GM12878 (cell line): ENCODE results near the gene TADA2A.

Source experiments
- BHLHE40 ChIP-seq, 2 experiments: fragments of 450-650 bp in 1 of 2; IDR thresholded peaks; 2 replicates each; pipeline ENCODE4 v1.6.1; 2011 to 2017; ENCODE audit warnings: low read depth in 2 of 2, borderline replicate concordance in 1 of 2, improper control_type of control experiment in 1 of 2, low read length in 1 of 2, mild to moderate bottlenecking in 1 of 2
- CHD4 ChIP-seq: fragments of 200-600 bp; sonication (generic); IDR thresholded peaks from 2 replicates; pipeline ENCODE4 v1.6.1; 2016; ENCODE audit warnings: mild to moderate bottlenecking
- EP300 ChIP-seq, 2 experiments: fragments of 150-350 bp in 1 of 2; IDR thresholded peaks; 2 replicates each; pipeline ENCODE4 v1.6.1; 2011 to 2012; ENCODE audit warnings: low read depth in 2 of 2, low read length in 2 of 2, borderline replicate concordance in 1 of 2, improper control_type of control experiment in 1 of 2, inconsistent platforms in 1 of 2; ENCODE audit not compliant: control insufficient read depth in 1 of 2
- IKZF1 ChIP-seq: fragments of 450-650 bp; conservative IDR thresholded peaks from 2 replicates; pipeline ENCODE4 v1.6.1; 2017; ENCODE audit warnings: antibody characterized with exemption, mild to moderate bottlenecking
- KDM1A ChIP-seq: fragments of 200-600 bp; sonication (generic); IDR thresholded peaks from 2 replicates; pipeline ENCODE4 v1.6.1; 2016; ENCODE audit warnings: borderline replicate concordance
- MEF2A ChIP-seq: IDR thresholded peaks from 2 replicates; pipeline ENCODE4 v1.6.1; 2011; ENCODE audit warnings: low read depth, mild to moderate bottlenecking, low read length, moderate library complexity; ENCODE audit not compliant: insufficient read depth
- NFYB ChIP-seq: IDR thresholded peaks from 2 replicates; pipeline ENCODE4 v1.6.1; 2011; ENCODE audit warnings: low read depth, mild to moderate bottlenecking, low read length, improper control_type of control experiment, moderate library complexity; ENCODE audit not compliant: insufficient read depth
- POLR2A ChIP-seq: IDR thresholded peaks from 2 replicates; pipeline ENCODE4 v1.6.1; 2011; ENCODE audit warnings: low read depth, mild to moderate bottlenecking, low read length
- POLR2AphosphoS5 ChIP-seq: IDR thresholded peaks from 2 replicates; pipeline ENCODE4 v1.6.1; 2011; ENCODE audit warnings: mild to moderate bottlenecking, low read length, inconsistent platforms
- TF ChIP-seq, protein P1 (sequence below), 3 experiments: IDR thresholded peaks in 2 of 3; conservative IDR thresholded peaks in 1 of 3; 2 replicates each; pipeline ENCODE4 v1.5.1; 2011; ENCODE audit warnings: low read depth in 3 of 3, low read length in 3 of 3, mild to moderate bottlenecking in 3 of 3, control low read depth in 2 of 3, moderate library complexity in 2 of 3, inconsistent platforms in 1 of 3, mixed read lengths in 1 of 3; ENCODE audit not compliant: control insufficient read depth in 2 of 3, insufficient read depth in 1 of 3; ENCODE audit errors: extremely low read depth in 1 of 3

DNA sequence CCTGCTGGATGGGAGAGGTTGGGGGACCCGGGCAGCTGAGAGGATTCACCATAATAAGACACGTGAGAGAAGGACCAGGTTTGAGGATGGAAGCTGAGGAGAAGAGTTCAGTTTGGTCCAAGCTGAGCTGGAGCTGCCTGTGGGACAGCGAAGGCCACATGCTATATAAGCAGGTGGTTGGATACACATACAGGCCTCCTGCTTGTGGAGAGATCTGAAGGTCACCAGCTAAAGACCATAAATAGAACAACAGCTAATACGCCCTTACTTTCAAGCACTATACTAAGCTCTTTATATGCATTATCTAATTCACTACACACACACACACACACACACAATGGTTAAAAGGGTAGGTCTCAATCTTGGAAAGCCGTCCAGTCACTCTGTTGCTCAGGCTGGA, 115.1 kb downstream of the TADA2A start:
- TF ChIP-seq, protein P1, sequence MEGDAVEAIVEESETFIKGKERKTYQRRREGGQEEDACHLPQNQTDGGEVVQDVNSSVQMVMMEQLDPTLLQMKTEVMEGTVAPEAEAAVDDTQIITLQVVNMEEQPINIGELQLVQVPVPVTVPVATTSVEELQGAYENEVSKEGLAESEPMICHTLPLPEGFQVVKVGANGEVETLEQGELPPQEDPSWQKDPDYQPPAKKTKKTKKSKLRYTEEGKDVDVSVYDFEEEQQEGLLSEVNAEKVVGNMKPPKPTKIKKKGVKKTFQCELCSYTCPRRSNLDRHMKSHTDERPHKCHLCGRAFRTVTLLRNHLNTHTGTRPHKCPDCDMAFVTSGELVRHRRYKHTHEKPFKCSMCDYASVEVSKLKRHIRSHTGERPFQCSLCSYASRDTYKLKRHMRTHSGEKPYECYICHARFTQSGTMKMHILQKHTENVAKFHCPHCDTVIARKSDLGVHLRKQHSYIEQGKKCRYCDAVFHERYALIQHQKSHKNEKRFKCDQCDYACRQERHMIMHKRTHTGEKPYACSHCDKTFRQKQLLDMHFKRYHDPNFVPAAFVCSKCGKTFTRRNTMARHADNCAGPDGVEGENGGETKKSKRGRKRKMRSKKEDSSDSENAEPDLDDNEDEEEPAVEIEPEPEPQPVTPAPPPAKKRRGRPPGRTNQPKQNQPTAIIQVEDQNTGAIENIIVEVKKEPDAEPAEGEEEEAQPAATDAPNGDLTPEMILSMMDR (IDR thresholded peaks at IDR 0.05 in 2 of 3, conservative IDR thresholded peaks at IDR 0.05 in 1 of 3; ENCODE audit: control insufficient read depth in 2 of 3, extremely low read depth in 1 of 3, insufficient read depth in 1 of 3, low read depth in 3 of 3, low read length in 3 of 3): no peak
- no peak for TF ChIP-seq CHD4
- TF ChIP-seq MEF2A: no peak
- TF ChIP-seq POLR2AphosphoS5: no peak
- TF ChIP-seq KDM1A: no peak
- no peak for TF ChIP-seq POLR2A
- no peak for TF ChIP-seq NFYB
- no peak for TF ChIP-seq IKZF1
- TF ChIP-seq BHLHE40 (IDR thresholded peaks at IDR 0.05; ENCODE audit: borderline replicate concordance in 1 of 2, low read depth in 2 of 2, low read length in 1 of 2): no peak
- TF ChIP-seq EP300 (IDR thresholded peaks at IDR 0.05; ENCODE audit: borderline replicate concordance in 1 of 2, control insufficient read depth in 1 of 2, low read depth in 2 of 2, low read length in 2 of 2): no peak
